HEK293 (cell line): ENCODE results near the gene OR2H1.
A peak's percentile ranks its signal among the peaks of the same experiment; 100 is the strongest.

ENCODE experiments used
- CTCF ChIP-seq: fragments of 450-650 bp; formaldehyde crosslinking; IDR thresholded peaks from 2 replicates; pipeline ENCODE4 v1.5.1; 2016; ENCODE audit warnings: missing biosample characterization, missing genetic modification characterization
- GLIS1 ChIP-seq: fragments of 450-650 bp; formaldehyde crosslinking; IDR thresholded peaks from 2 replicates; pipeline ENCODE4 v1.5.1; 2016; ENCODE audit warnings: missing biosample characterization, missing genetic modification characterization
- KLF16 ChIP-seq: fragments of 450-650 bp; formaldehyde crosslinking; IDR thresholded peaks from 2 replicates; pipeline ENCODE4 v1.5.1; 2017; ENCODE audit warnings: missing biosample characterization, missing genetic modification characterization
- ZNF155 ChIP-seq: fragments of 450-650 bp; formaldehyde crosslinking; IDR thresholded peaks from 2 replicates; pipeline ENCODE4 v1.5.1; 2016; ENCODE audit warnings: missing biosample characterization, missing genetic modification characterization
- ZNF274 ChIP-seq, 2 experiments: fragments of 200-500 bp in 1 of 2; fragments of 450-650 bp in 1 of 2; sonication (Bioruptor generic) in 1 of 2; formaldehyde crosslinking in 1 of 2; IDR thresholded peaks; 2 replicates each; pipeline versions ENCODE4 v1.5.1 to v1.6.1; 2014 to 2016; ENCODE audit warnings: borderline replicate concordance in 1 of 2, inconsistent platforms in 1 of 2, low read length in 1 of 2, missing biosample characterization in 1 of 2, missing genetic modification characterization in 1 of 2
- TF ChIP-seq, protein P1 (sequence below): fragments of 450-650 bp; formaldehyde crosslinking; IDR thresholded peaks from 2 replicates; pipeline ENCODE4 v1.5.1; 2016; ENCODE audit warnings: missing biosample characterization, missing genetic modification characterization

DNA sequence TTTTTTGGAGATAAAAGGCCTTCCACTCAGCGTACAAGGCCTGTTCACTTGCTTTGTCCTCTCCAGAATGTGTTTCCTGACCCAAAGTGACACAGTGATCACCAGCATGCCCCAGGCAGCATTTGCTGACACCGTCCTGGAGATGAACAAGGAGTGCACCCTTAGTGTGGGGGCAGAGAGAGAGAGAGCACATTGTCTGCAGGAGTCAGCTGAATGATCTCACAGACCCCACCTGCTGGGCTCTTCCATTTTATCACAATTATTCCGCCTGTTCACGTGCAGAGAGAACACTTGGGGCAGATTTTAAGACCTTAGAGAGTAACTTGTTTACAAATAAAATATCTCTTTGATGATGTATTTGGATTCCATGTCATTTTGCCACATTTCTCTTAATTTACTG, 53.2 kb downstream of the OR2H1 start:
- TF ChIP-seq ZNF155 (tag by site-specific recombination): no peak
- TF ChIP-seq CTCF (tag by site-specific recombination): peak; percentile 52
- TF ChIP-seq KLF16 (tag by site-specific recombination): no peak
- peak; percentile 80 for TF ChIP-seq GLIS1 (tag by site-specific recombination)
- TF ChIP-seq, protein P1, sequence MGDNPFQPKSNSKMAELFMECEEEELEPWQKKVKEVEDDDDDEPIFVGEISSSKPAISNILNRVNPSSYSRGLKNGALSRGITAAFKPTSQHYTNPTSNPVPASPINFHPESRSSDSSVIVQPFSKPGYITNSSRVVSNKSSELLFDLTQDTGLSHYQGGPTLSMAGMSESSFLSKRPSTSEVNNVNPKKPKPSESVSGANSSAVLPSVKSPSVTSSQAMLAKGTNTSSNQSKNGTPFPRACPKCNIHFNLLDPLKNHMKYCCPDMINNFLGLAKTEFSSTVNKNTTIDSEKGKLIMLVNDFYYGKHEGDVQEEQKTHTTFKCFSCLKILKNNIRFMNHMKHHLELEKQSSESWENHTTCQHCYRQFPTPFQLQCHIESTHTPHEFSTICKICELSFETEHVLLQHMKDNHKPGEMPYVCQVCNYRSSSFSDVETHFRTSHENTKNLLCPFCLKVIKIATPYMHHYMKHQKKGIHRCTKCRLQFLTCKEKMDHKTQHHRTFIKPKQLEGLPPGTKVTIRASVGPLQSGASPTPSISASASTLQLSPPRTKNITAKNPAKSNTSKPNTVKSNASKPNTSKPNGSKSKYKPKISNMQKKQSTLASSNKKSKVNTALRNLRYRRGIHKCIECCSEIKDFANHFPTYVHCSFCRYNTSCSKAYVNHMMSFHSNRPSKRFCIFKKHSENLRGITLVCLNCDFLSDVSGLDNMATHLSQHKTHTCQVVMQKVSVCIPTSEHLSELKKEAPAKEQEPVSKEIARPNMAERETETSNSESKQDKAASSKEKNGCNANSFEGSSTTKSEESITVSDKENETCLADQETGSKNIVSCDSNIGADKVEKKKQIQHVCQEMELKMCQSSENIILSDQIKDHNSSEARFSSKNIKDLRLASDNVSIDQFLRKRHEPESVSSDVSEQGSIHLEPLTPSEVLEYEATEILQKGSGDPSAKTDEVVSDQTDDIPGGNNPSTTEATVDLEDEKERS (tag by site-specific recombination): no peak
- TF ChIP-seq ZNF274 (IDR thresholded peaks at IDR 0.05; ENCODE audit: low read length): no peak
- no peak for TF ChIP-seq ZNF274 (tag by site-specific recombination; IDR thresholded peaks at IDR 0.05; ENCODE audit: borderline replicate concordance)
